Measurements from ENCODE around the gene NTN4.

NTN4 gene

DNA sequence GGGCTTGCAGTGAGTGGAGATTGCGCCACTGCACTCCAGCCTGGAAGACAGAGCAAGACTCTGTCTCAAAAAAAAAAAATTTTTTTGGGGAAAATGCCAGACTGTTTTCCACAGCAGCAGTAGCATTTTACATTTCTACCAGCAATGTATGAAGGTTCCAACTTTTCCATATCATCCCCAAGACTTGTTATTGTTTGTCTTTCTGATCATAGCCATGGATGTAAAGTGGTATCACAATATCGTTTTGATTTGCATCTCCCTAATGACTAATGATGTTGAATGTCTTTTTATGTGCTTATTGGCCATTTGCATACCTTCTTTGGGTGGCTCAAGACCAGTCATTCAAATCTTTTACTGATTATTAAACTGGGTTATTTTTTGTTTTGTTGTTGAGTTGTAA is 63.7 kb downstream of the NTN4 start:
- WGBS, 2 experiments (ENCODE audit: insufficient coverage in 2 of 2) = 93 to 100% methylated on average over 1 to 2 of the region's 2 CpGs

DNA sequence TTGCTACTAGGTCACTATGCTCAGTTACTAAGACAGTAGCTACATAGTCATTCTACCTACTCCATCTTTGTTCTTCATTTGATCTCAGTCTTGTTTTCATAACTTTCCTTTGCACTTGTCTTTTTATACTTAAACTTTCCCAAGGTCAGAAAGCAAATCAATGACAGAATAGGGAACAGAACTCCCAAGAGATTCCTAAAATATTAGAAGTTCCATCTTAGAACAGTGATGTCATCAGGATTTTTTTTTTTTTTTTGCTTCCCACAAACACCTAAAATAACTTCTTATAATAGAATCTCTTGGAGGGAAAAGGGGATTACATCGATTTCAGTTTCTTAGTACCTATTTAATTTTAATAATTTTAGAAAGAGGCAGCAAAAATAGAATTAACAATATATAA is 65.8 kb downstream of the NTN4 start:
- no peak overlapping the region for H3K4me3 ChIP-seq (ENCODE audit: extremely low read depth, insufficient read depth, low read length, poor library complexity, severe bottlenecking)
- no peak overlapping the region for H3K27ac ChIP-seq (ENCODE audit: low read depth, low read length, severe bottlenecking)
- no CpG with 5 or more reads among the region's 1 CpG for WGBS, 2 experiments (ENCODE audit: insufficient coverage in 2 of 2)
- no peaks in the 10 kb centered on the region for H3K4me1 ChIP-seq (ENCODE audit: control insufficient read depth, insufficient read depth, low read length, poor library complexity, severe bottlenecking)
- H3K9me3 ChIP-seq (ENCODE audit: control insufficient read depth, low read length) = no peaks in the 10 kb centered on the region
- no peaks in the 10 kb centered on the region for H3K36me3 ChIP-seq (ENCODE audit: control insufficient read depth, insufficient read depth, low read length)

More for the DNA sequence above, 63.7 kb downstream of the NTN4 start:
- Histone ChIP-seq H3K9me3 (ENCODE audit: control insufficient read depth, low read length) (no peaks in the 10 kb centered on the region), H3K27ac (ENCODE audit: low read depth, low read length, severe bottlenecking) (no peak overlapping the region), H3K4me1 (ENCODE audit: control insufficient read depth, insufficient read depth, low read length, poor library complexity, severe bottlenecking) (no peaks in the 10 kb centered on the region), H3K36me3 (ENCODE audit: control insufficient read depth, insufficient read depth, low read length) (no peaks in the 10 kb centered on the region), H3K4me3 (ENCODE audit: extremely low read depth, insufficient read depth, low read length, poor library complexity, severe bottlenecking) (no peak overlapping the region)

DNA sequence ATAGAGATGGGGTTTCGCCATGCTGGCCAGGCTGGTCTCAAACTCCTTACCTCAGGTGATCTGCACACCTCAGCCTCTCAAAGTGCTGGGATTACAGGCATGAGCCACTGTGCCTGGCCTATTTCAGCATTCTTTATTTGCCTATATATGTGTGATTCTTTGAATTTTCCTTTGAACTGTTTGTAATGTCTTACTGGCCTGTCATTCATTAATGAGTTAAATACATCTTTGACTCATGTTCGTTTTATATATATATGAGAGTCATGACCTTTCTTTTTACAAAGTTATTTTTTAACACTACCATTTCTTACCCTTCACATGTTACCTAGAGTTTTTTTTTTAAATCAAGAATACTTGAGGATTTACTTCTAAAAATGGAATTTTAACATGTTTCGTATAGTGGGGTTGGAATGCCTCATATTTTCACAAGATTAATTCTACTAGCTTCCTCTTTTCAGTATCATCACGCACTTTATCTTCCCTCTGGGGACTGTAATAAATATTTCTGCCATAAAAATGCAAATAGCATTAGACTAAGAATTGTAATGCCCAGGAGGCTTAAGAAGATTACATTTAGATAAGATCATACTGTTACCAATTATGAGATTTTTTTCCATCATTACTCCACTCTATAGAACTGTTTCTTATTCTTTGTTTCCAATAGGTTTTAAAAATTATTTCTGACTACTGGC is 66.7 kb downstream of the NTN4 start:
- H3K9me3 ChIP-seq (ENCODE audit: control insufficient read depth, low read length) = no peaks in the 10 kb centered on the region
- WGBS, 2 experiments (ENCODE audit: insufficient coverage in 2 of 2) = 57% methylated on average over 1 of the region's 4 CpGs; no CpG with 5 or more reads in 1 of the 2 experiments
- no peak overlapping the region for H3K4me3 ChIP-seq (ENCODE audit: extremely low read depth, insufficient read depth, low read length, poor library complexity, severe bottlenecking)
- no peaks in the 10 kb centered on the region for H3K36me3 ChIP-seq (ENCODE audit: control insufficient read depth, insufficient read depth, low read length)
- no peak overlapping the region for H3K27ac ChIP-seq (ENCODE audit: low read depth, low read length, severe bottlenecking)
- no peaks in the 10 kb centered on the region for H3K4me1 ChIP-seq (ENCODE audit: control insufficient read depth, insufficient read depth, low read length, poor library complexity, severe bottlenecking)

DNA sequence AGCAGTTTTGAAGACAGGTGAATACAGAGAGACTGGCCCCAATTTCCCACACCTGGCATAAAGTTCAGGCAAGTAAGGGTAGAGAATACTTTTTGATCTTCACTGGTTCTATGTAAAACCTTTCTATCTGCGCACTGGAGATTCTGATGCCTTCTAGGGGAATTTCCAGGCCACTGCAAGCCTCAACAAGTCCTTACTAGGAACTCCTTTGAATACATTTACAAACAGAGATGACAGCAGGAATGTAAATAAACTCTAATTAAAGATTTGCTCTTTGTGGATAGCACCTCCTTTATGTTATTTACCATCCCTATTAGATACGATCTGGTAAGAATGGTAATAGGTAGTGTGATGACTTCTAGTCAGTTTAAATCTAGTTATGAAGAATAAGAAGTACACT is 69.2 kb downstream of the NTN4 start:
- H3K36me3 ChIP-seq (ENCODE audit: control insufficient read depth, insufficient read depth, low read length) = no peaks in the 10 kb centered on the region
- no peak overlapping the region for H3K27ac ChIP-seq (ENCODE audit: low read depth, low read length, severe bottlenecking)
- 100% methylated on average over 1 of the region's 2 CpGs; no CpG with 5 or more reads in 1 of the 2 experiments for WGBS, 2 experiments (ENCODE audit: insufficient coverage in 2 of 2)
- H3K4me3 ChIP-seq (ENCODE audit: extremely low read depth, insufficient read depth, low read length, poor library complexity, severe bottlenecking) = no peak overlapping the region
- H3K4me1 ChIP-seq (ENCODE audit: control insufficient read depth, insufficient read depth, low read length, poor library complexity, severe bottlenecking) = no peaks in the 10 kb centered on the region
- H3K9me3 ChIP-seq (ENCODE audit: control insufficient read depth, low read length) = no peaks in the 10 kb centered on the region

DNA sequence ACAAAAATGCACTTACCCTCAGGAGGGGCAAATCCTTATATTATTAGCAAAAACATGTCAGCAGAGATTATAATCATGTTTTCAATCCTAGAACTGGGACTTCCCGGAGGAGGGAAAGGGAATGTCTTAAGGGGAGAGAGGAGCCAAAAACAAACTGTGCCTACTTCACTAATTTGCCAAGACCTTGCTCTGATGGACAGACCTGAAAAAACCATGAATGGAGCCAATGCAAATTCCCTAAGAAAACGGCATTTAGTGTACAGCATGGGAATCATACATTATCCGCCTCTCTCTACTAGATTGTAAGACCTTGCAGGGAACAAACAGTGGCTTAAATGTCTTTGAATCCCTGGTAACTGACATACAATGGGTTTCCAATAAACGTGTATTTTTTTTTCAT is 70.4 kb downstream of the NTN4 start:
- H3K4me1 ChIP-seq (ENCODE audit: control insufficient read depth, insufficient read depth, low read length, poor library complexity, severe bottlenecking) = no peaks in the 10 kb centered on the region
- WGBS, 2 experiments (ENCODE audit: insufficient coverage in 2 of 2) = 87 to 88% methylated on average over 2 to 3 of the region's 4 CpGs
- H3K27ac ChIP-seq (ENCODE audit: low read depth, low read length, severe bottlenecking) = no peak overlapping the region
- H3K4me3 ChIP-seq (ENCODE audit: extremely low read depth, insufficient read depth, low read length, poor library complexity, severe bottlenecking) = no peak overlapping the region
- H3K9me3 ChIP-seq (ENCODE audit: control insufficient read depth, low read length) = no peaks in the 10 kb centered on the region
- no peaks in the 10 kb centered on the region for H3K36me3 ChIP-seq (ENCODE audit: control insufficient read depth, insufficient read depth, low read length)

DNA sequence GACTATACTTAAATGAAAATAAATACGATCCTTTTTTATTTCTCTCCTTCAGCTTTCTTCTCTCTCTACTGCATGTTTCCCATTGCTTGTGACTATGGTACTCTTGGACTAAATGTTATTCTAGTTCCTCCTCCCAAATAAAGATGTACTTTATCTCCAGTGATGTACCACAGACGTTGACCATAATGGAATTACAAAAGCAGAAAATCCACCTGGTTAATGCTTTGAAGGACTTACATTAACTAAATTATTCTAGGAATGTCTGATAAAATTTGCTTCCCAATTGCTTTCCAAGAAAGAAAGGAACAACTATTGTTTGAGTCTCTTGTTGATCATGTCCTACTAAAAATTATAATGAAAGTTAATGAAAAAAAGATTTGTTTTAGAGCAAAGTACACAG is 71.8 kb downstream of the NTN4 start:
- Histone ChIP-seq H3K27ac (ENCODE audit: low read depth, low read length, severe bottlenecking) (no peak overlapping the region), H3K4me3 (ENCODE audit: extremely low read depth, insufficient read depth, low read length, poor library complexity, severe bottlenecking) (no peak overlapping the region), H3K9me3 (ENCODE audit: control insufficient read depth, low read length) (no peaks in the 10 kb centered on the region), H3K4me1 (ENCODE audit: control insufficient read depth, insufficient read depth, low read length, poor library complexity, severe bottlenecking) (no peaks in the 10 kb centered on the region), H3K36me3 (ENCODE audit: control insufficient read depth, insufficient read depth, low read length) (no peaks in the 10 kb centered on the region)
- WGBS, 2 experiments (ENCODE audit: insufficient coverage in 2 of 2) = no CpG with 5 or more reads among the region's 2 CpGs

DNA sequence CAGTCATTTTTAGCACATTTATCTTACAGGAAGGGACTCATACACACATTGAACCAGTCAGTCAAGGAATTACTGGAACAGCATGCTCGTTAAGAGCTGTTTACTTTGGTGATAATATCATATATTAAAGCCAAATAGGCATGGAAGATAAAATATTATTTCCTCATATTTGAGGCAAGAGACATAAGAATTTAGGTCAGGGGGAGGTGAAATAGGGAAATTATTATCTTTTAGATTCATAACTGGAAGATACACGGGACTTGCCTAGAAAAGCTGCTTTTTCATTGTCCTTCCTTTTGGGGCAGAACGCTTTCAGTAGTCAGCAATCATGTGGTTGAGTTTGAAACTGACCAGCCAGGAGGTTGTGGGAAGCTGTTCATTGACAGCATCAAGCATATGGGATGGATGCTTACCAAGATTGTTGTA is 72.5 kb downstream of the NTN4 start:
- Histone ChIP-seq H3K4me3 (ENCODE audit: extremely low read depth, insufficient read depth, low read length, poor library complexity, severe bottlenecking) (no peak overlapping the region), H3K9me3 (ENCODE audit: control insufficient read depth, low read length) (no peaks in the 10 kb centered on the region), H3K36me3 (ENCODE audit: control insufficient read depth, insufficient read depth, low read length) (no peaks in the 10 kb centered on the region), H3K27ac (ENCODE audit: low read depth, low read length, severe bottlenecking) (no peak overlapping the region), H3K4me1 (ENCODE audit: control insufficient read depth, insufficient read depth, low read length, poor library complexity, severe bottlenecking) (no peaks in the 10 kb centered on the region)
- WGBS, 2 experiments (ENCODE audit: insufficient coverage in 2 of 2) = 96 to 100% methylated on average over 1 to 2 of the region's 3 CpGs

DNA sequence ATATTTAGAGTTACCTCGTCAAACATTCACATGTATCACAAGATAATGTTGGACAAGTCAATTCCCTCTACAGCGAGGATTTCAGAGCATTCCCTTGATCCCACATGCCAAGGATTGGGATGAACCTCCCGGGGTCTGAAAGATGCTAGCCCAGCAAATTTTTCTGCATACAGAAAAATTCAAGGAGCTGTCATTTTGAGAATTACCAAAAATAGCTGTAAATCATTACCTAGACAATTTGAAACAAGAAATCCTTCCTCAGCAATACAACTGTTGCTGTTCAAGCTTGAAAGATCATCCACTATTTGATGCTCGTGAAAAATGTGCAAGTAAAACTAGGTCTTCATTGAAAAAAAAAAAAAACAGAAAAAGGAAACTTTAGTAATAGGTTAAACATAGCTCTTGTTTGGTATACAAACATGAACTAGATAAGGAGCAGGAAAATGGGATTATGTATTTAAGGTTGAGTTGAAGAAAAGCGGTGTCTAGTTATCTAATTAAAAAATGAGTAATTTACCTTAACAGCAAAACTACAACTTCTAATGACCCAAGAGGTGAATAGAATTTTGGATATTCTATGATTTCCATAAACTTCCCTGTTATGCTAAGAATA is 73.1 kb downstream of the NTN4 start:
- no peaks in the 10 kb centered on the region for H3K9me3 ChIP-seq (ENCODE audit: control insufficient read depth, low read length)
- H3K4me1 ChIP-seq (ENCODE audit: control insufficient read depth, insufficient read depth, low read length, poor library complexity, severe bottlenecking) = no peaks in the 10 kb centered on the region
- no peak overlapping the region for H3K4me3 ChIP-seq (ENCODE audit: extremely low read depth, insufficient read depth, low read length, poor library complexity, severe bottlenecking)
- 91 to 92% methylated on average over 2 to 3 of the region's 5 CpGs for WGBS, 2 experiments (ENCODE audit: insufficient coverage in 2 of 2)
- H3K27ac ChIP-seq (ENCODE audit: low read depth, low read length, severe bottlenecking) = no peak overlapping the region
- H3K36me3 ChIP-seq (ENCODE audit: control insufficient read depth, insufficient read depth, low read length) = no peaks in the 10 kb centered on the region

DNA sequence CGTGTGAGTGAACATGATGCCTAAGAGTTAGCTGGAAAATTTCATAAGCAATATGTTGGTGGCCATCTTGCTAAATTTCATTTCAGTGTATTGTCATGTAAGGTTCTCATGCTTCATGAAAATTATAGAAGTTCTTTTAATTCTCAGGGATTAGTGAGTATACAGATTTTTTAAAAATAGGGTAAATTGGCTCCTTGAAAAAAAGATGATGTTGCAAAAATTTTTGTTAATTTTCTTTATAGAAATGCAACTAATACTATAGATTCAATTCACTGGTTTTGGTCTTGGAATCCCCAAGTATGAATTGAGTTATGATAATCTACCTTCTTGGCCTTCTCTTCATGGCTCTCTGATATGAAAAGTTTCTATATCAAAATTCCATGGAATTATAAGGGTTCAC is 75.4 kb downstream of the NTN4 start:
- no peaks in the 10 kb centered on the region for H3K36me3 ChIP-seq (ENCODE audit: control insufficient read depth, insufficient read depth, low read length)
- no peak overlapping the region for H3K4me3 ChIP-seq (ENCODE audit: extremely low read depth, insufficient read depth, low read length, poor library complexity, severe bottlenecking)
- WGBS, 2 experiments (ENCODE audit: insufficient coverage in 2 of 2) = 92% methylated on average over 1 of the region's 1 CpG; no CpG with 5 or more reads in 1 of the 2 experiments
- H3K9me3 ChIP-seq (ENCODE audit: control insufficient read depth, low read length) = no peaks in the 10 kb centered on the region
- no peak overlapping the region for H3K27ac ChIP-seq (ENCODE audit: low read depth, low read length, severe bottlenecking)
- H3K4me1 ChIP-seq (ENCODE audit: control insufficient read depth, insufficient read depth, low read length, poor library complexity, severe bottlenecking) = no peaks in the 10 kb centered on the region

DNA sequence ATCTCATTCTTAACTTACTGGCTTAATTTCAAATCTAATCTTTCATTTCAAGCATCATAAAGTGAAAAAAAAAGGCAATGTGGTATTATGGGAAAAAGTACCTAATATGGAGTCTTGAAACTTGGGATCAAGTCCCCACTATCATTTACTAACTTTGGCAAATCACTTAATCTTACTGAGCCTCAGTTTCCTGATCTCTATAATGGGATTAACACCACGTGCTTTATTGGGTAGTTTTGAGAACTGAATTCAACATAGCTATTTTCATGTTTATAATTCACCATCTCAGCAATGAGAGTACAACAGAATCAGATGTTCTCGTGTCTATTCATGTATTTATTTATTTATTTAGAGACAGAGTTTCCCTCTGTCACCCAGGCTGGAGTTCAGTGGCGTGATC is 78.3 kb downstream of the NTN4 start:
- no peaks in the 10 kb centered on the region for H3K4me1 ChIP-seq (ENCODE audit: control insufficient read depth, insufficient read depth, low read length, poor library complexity, severe bottlenecking)
- H3K27ac ChIP-seq (ENCODE audit: low read depth, low read length, severe bottlenecking) = no peak overlapping the region
- no peaks in the 10 kb centered on the region for H3K9me3 ChIP-seq (ENCODE audit: control insufficient read depth, low read length)
- no peak overlapping the region for H3K4me3 ChIP-seq (ENCODE audit: extremely low read depth, insufficient read depth, low read length, poor library complexity, severe bottlenecking)
- WGBS, 2 experiments (ENCODE audit: insufficient coverage in 2 of 2) = 83 to 100% methylated on average over 1 of the region's 3 CpGs
- no peaks in the 10 kb centered on the region for H3K36me3 ChIP-seq (ENCODE audit: control insufficient read depth, insufficient read depth, low read length)

DNA sequence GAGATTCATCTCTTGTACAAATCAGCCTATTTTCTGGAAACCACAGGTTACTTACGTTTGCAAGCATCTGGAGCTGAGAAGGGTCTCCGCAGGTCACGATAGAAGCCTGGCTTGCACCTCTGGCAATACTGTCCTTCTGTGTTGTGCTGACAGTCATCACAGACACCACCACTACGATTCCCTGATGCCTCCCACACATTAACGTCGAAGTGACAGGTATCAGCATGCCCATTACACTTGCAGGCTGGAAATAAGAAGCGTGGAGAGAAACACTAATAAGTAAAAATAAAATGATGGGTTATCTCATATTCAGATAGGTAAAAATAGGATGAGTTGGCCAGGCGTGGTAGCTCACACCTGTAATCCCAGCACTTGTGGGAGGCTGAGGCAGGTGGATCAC is 80.2 kb downstream of the NTN4 start:
- no peak overlapping the region for H3K4me3 ChIP-seq (ENCODE audit: extremely low read depth, insufficient read depth, low read length, poor library complexity, severe bottlenecking)
- no peak overlapping the region for H3K27ac ChIP-seq (ENCODE audit: low read depth, low read length, severe bottlenecking)
- H3K4me1 ChIP-seq (ENCODE audit: control insufficient read depth, insufficient read depth, low read length, poor library complexity, severe bottlenecking) = no peaks in the 10 kb centered on the region
- H3K9me3 ChIP-seq (ENCODE audit: control insufficient read depth, low read length) = no peaks in the 10 kb centered on the region
- WGBS, 2 experiments (ENCODE audit: insufficient coverage in 2 of 2) = 91 to 95% methylated on average over 6 to 7 of the region's 8 CpGs
- H3K36me3 ChIP-seq (ENCODE audit: control insufficient read depth, insufficient read depth, low read length) = no peaks in the 10 kb centered on the region
